Measurements from ENCODE around the gene PFKP.

Gene PFKP

GRCh38 chr10:3140280-3140679 is 72.9 kb downstream of the PFKP start:
- FAIRE-seq: no peak

GRCh38 chr10:3141351-3142005 is 74.1 kb downstream of the PFKP start:
- no peak for FAIRE-seq

GRCh38 chr10:3142146-3142875 is 75.0 kb downstream of the PFKP start:
- no peak for FAIRE-seq

GRCh38 chr10:3143366-3143765 is 76.0 kb downstream of the PFKP start:
- no peak for FAIRE-seq

- no peak for FAIRE-seq
Observed at GRCh38 chr10:3143791-3144434, 76.6 kb downstream of the PFKP start.

GRCh38 chr10:3145366-3145765 is 78.0 kb downstream of the PFKP start:
- FAIRE-seq: no peak

GRCh38 chr10:3146289-3146688 is 78.9 kb downstream of the PFKP start:
- FAIRE-seq: no peak

GRCh38 chr10:3147117-3147820 is 79.9 kb downstream of the PFKP start:
- no peak for FAIRE-seq

GRCh38 chr10:3148041-3148440 is 80.7 kb downstream of the PFKP start:
- FAIRE-seq: no peak

- no peak for FAIRE-seq
Observed at GRCh38 chr10:3148994-3149393, 81.6 kb downstream of the PFKP start.

- FAIRE-seq: no peak
Observed at GRCh38 chr10:3149918-3150317, 82.6 kb downstream of the PFKP start.

GRCh38 chr10:3150366-3150765 is 83.0 kb downstream of the PFKP start:
- no peak for FAIRE-seq

- FAIRE-seq: no peak
Observed at GRCh38 chr10:3150961-3151360, 83.6 kb downstream of the PFKP start.

- no peak for FAIRE-seq
Observed at GRCh38 chr10:3151889-3152565, 84.7 kb downstream of the PFKP start.

GRCh38 chr10:3152566-3152935 is 85.2 kb downstream of the PFKP start:
- FAIRE-seq: no peak

GRCh38 chr10:3154666-3155065 is 87.3 kb downstream of the PFKP start:
- FAIRE-seq: no peak

- no peak for FAIRE-seq
Observed at GRCh38 chr10:3159152-3159551, 91.8 kb downstream of the PFKP start.

GRCh38 chr10:3162533-3162932 is 95.2 kb downstream of the PFKP start:
- FAIRE-seq: no peak

GRCh38 chr10:3163879-3164278 is 96.5 kb downstream of the PFKP start:
- FAIRE-seq: no peak

- no peak for FAIRE-seq
Observed at GRCh38 chr10:3165196-3165595, 97.8 kb downstream of the PFKP start.

GRCh38 chr10:3166496-3167290 is 99.3 kb downstream of the PFKP start:
- no peak for FAIRE-seq

Data from A204.1 (cell line).